ENCODE results near the gene DMP1. TPM values are rescaled to one million over a fixed set of nuclear protein-coding genes. Genes with fewer than 3 reads are reported as not detected.
"Not testable (repeated sequence)": the region's sequence is repeated elsewhere in the genome, so short reads cannot be mapped to it uniquely, and the experiment has no call there.

Gene DMP1
- total RNA-seq, 1 experiment from 2014 or later = not detected

DNA sequence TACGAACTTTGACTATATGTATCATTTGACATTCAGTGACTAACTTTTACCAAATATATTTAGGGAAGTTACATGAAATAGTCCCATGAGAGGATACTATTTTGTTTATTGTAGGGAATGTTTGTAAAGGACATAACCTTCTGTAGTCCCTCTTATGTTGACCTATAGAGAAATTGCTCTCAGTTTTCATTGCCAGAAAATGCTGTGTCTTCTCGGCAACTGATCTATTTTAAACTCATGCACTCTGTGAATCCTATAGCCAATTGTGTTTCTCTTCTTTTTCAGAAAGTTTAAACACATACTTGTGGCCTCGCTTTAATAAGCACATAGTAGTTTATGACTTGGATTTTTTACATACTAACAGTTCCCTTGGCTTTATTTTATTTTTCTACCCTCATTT is 38.2 kb downstream of the DMP1 start:
- no peak for DNase-seq (ENCODE audit: low spot score)

DNA sequence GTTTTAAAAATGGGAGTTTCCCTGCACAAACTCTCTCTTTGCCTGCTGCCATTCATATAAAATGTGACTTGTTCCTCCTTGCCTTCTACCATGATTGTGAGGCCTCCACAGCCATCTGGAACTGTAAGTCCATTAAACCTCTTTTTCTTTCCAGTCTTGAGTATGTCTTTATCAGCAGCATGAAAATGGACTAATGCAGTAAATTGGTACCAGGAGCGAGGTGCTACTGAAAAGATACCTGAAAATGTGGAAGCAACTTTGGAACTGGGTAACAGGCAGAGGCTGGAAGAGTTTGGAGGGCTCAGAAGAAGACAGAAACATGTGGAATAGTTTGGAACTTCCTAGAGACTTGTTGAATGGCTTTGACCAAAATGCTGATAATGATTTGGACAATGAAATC is 40.9 kb downstream of the DMP1 start:
- DNase-seq (ENCODE audit: low spot score) = not testable (repeated sequence)

DNA sequence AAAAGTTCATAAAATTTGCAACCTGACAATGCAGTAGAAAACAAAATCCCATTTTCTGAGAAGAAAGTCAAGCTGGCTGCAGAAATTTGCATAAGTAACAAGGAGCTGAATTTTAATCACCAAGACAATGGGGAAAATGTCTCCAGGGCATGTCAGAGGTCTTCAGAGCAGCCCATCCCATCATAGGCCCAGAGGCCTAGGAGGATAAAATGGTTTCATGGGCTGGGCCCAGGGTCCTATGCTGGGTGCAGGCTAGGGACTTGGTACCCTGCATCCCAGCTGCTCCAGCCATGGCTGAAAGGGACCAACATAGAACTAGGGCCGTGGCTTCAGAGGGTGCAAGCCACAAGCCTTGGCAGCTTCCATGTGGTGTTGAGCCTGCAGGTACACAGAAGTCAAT is 42.0 kb downstream of the DMP1 start:
- not testable (repeated sequence) for DNase-seq (ENCODE audit: low spot score)

DNA sequence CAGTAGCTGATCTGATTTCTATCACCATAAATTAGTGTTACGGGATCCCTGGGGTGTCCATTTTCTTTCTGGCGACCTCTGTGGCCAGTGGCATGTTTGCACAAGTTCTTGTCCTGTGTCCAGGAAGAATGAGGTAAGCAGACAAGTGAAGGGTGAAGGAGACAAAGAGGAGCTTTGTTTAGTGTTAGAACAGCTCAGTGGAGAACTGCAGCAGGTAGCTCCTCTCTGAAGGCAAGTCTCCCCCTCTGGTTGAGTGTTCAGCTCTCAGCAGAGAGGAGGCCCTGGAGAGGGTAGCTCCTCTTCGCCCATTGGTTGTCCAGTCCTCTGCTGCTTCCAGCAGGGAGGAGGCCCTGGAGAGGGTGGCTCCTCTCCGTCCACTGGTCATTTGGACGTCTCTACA is 47.2 kb downstream of the DMP1 start:
- DNase-seq (ENCODE audit: low spot score) = no peak

DNA sequence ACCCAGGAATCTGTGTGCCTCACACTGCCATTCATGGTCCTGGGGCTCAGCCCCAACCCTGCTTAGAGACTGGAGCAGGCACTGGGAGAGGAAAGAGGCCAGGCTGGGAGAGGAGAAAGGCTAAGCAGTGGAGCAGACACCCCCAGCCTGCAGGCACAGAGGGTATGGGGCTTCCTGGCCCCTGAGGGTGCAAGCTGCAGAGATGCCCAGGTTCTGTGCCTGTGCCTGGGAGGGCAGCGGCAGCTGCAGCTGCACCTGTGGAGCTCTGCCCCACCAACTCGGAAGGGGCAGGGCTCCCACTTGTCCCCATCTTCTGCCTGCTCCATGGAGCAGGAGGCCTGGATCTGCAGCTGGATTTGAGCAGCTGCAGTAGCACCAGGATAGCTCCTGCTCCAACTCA is 47.9 kb downstream of the DMP1 start:
- DNase-seq (ENCODE audit: low spot score) = no peak

DNA sequence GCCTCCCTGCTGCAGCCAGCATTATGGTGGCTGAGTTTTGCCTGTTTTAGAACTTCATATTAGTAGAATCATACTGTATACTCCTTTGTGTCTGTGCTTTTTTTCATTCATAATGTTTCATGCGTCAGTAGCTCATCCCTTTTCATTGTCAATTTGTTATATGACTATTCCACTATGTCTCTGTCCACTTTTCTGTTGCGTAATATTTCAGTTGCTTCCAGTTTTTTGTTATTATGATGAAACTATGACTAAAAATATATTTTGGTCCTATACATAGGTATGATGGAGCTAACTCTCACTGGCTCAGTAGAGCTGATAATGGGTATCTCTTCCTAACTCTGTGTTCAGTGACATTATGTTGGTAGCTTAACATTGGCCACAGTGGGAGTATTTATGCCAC is 48.3 kb downstream of the DMP1 start:
- DNase-seq (ENCODE audit: low spot score) = no peak

DNA sequence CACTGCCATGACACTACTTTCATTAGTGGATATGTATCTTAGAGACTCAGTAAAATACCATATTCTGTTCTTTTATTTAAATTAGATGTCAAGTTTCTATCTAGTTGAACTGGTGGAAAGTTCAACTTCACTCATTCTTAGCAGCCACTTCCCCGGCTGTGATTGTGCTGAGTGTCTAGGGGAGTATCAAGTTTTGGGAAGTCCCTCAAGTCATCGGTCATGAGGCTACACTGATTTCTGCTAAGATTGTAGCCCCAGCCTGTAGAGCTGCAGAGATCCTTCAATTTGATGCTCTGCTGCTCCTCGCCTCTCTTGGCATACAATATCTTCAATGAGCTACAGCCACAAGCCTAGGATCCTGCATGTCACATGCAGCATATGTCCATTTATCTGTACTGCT is 53.9 kb downstream of the DMP1 start:
- DNase-seq (ENCODE audit: low spot score) = no peak

DNA sequence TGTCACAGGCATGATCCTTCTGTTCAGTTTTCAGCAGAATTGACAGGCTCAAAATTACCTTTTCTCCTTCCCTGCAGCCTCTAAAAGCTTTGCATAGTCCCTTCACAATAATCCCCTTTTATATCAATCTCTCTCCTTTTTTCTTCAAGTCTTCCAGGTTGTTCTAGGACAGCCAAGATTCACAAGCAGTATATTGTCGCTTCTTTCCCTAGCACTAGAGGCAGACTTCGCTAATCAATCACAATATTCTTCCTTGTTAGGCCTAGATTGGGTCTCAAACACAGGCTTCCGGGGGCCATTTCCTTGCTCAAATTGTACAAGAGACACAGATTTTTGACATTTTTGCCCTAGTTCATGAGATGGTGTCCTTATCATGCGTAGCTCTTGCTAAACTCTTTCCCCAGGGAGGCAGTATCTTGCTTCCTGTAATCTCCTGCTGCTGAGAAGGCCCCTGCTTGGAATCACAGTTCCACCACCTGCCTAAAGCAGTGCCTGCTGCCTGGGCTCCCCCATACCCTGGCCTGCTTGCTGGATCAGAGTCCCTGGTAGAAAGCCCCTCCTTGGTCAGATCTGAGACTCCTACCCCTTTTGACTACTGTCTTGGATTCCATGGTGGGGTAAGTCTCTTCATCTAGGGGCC is 57.3 kb downstream of the DMP1 start:
- no peak for DNase-seq (ENCODE audit: low spot score)

Other genes starting within 250 kb of the DMP1 start
- gene NUDT9, start 227.7 kb upstream of the DMP1 start, total RNA-seq (2014; rRNA removed; shearing (Covaris generic)) = 13.3 and 16.3 TPM in 2 replicates
- not detected in 2 replicates for gene SPARCL1, start 120.9 kb upstream of the DMP1 start, total RNA-seq (2014; rRNA removed; shearing (Covaris generic))
- not detected in 2 replicates for gene DSPP, start 41.8 kb upstream of the DMP1 start, total RNA-seq (2014; rRNA removed; shearing (Covaris generic))
- gene IBSP, start 149.3 kb downstream of the DMP1 start, total RNA-seq (2014; rRNA removed; shearing (Covaris generic)) = not detected in 2 replicates
- gene MEPE, start 182.7 kb downstream of the DMP1 start, total RNA-seq (2014; rRNA removed; shearing (Covaris generic)) = not detected in 2 replicates